Astrocyte (in vitro differentiated cells and primary cell): ENCODE results near the gene ADNP2. TPM values are rescaled to one million over a fixed set of nuclear protein-coding genes. Genes with fewer than 3 reads are reported as not detected.
A peak's percentile ranks its signal among the peaks of the same experiment; 100 is the strongest.

Source experiments
- DNase-seq: peaks from one replicate; pipeline ENCODE4 v3.0.0-alpha.2; 2010; ENCODE audit warnings: low read depth
- FAIRE-seq: peaks from 2 replicates; lab custom pipeline; 2011; peaks lifted over from hg19 to GRCh38; lab: Jason Lieb, UNC
- H2AFZ ChIP-seq: 2 replicates; pipeline ENCODE4 v1.6.0; 2012; ENCODE audit warnings: low read depth, low read length, inconsistent platforms
- H3K27ac ChIP-seq: 2 replicates; pipeline ENCODE4 v1.5.1; 2011; ENCODE audit warnings: low read depth, low read length, inconsistent platforms
- H3K27me3 ChIP-seq: 2 replicates; pipeline ENCODE4 v1.6.0; 2011; ENCODE audit warnings: low read length, inconsistent platforms; ENCODE audit not compliant: insufficient read depth
- H3K36me3 ChIP-seq: 2 replicates; pipeline ENCODE4 v1.5.1; 2011; ENCODE audit warnings: low read length, inconsistent platforms; ENCODE audit not compliant: insufficient read depth
- H3K4me1 ChIP-seq: 2 replicates; pipeline ENCODE4 v1.5.1; 2011; ENCODE audit warnings: low read length, inconsistent platforms; ENCODE audit not compliant: insufficient read depth
- H3K4me2 ChIP-seq: 2 replicates; pipeline ENCODE4 v1.6.0; 2012; ENCODE audit warnings: low read length, inconsistent platforms
- H3K4me3 ChIP-seq: 2 replicates; pipeline ENCODE4 v1.5.1; 2011; ENCODE audit warnings: low read depth, mild to moderate bottlenecking, low read length, inconsistent platforms; ENCODE audit not compliant: insufficient read depth
- H3K79me2 ChIP-seq: 2 replicates; pipeline ENCODE4 v1.6.0; 2012; ENCODE audit warnings: mild to moderate bottlenecking, low read length, inconsistent platforms; ENCODE audit not compliant: insufficient read depth
- H3K9ac ChIP-seq: 2 replicates; pipeline ENCODE4 v1.6.0; 2012; ENCODE audit warnings: mild to moderate bottlenecking, low read length, inconsistent platforms
- H3K9me3 ChIP-seq: 2 replicates; pipeline ENCODE4 v1.5.1; 2012; ENCODE audit warnings: low read depth, mild to moderate bottlenecking, low read length, inconsistent platforms; ENCODE audit not compliant: insufficient read depth
- H4K20me1 ChIP-seq: 2 replicates; pipeline ENCODE4 v1.6.0; 2012; ENCODE audit warnings: low read length, inconsistent platforms; ENCODE audit not compliant: insufficient read depth
- H3K27ac Mint-ChIP-seq: one replicate; pipeline ENCODE4 v1.8.0; 2021; ENCODE audit warnings: mild to moderate bottlenecking, mixed read lengths; ENCODE audit not compliant: unreplicated experiment
- H3K27me3 Mint-ChIP-seq: one replicate; pipeline ENCODE4 v1.8.0; 2021; ENCODE audit warnings: low read depth, mixed read lengths; ENCODE audit not compliant: unreplicated experiment
- H3K36me3 Mint-ChIP-seq: one replicate; pipeline ENCODE4 v1.8.0; 2021; ENCODE audit warnings: low read depth, mixed read lengths; ENCODE audit not compliant: unreplicated experiment
- H3K4me1 Mint-ChIP-seq: one replicate; pipeline ENCODE4 v1.8.0; 2021; ENCODE audit warnings: low read depth, mixed read lengths; ENCODE audit not compliant: unreplicated experiment
- H3K4me3 Mint-ChIP-seq: one replicate; pipeline ENCODE4 v1.8.0; 2021; ENCODE audit warnings: mild to moderate bottlenecking, moderate library complexity, mixed read lengths; ENCODE audit not compliant: unreplicated experiment
- H3K9me3 Mint-ChIP-seq: one replicate; pipeline ENCODE4 v1.8.0; 2021; ENCODE audit warnings: mild to moderate bottlenecking, mixed read lengths; ENCODE audit not compliant: unreplicated experiment
- EZH2 ChIP-seq: IDR thresholded peaks from 2 replicates; pipeline ENCODE4 v1.6.1; 2012; ENCODE audit warnings: mild to moderate bottlenecking, low read length, inconsistent platforms; ENCODE audit not compliant: insufficient read depth
- total RNA-seq: library from RNA; stranded (reverse); gene quantifications from 2 replicates; pipeline ENCODE4 v1.2.1, GENCODE V29; 2021
- TF ChIP-seq, protein P1 (sequence below): IDR thresholded peaks from 2 replicates; pipeline ENCODE4 v1.5.1; 2011; ENCODE audit warnings: low read depth, mild to moderate bottlenecking, inconsistent platforms, low read length, moderate library complexity; ENCODE audit not compliant: insufficient read depth

Gene ADNP2
- total RNA-seq, 1 donor from 2014 or later, result 20.5 TPM

DNA sequence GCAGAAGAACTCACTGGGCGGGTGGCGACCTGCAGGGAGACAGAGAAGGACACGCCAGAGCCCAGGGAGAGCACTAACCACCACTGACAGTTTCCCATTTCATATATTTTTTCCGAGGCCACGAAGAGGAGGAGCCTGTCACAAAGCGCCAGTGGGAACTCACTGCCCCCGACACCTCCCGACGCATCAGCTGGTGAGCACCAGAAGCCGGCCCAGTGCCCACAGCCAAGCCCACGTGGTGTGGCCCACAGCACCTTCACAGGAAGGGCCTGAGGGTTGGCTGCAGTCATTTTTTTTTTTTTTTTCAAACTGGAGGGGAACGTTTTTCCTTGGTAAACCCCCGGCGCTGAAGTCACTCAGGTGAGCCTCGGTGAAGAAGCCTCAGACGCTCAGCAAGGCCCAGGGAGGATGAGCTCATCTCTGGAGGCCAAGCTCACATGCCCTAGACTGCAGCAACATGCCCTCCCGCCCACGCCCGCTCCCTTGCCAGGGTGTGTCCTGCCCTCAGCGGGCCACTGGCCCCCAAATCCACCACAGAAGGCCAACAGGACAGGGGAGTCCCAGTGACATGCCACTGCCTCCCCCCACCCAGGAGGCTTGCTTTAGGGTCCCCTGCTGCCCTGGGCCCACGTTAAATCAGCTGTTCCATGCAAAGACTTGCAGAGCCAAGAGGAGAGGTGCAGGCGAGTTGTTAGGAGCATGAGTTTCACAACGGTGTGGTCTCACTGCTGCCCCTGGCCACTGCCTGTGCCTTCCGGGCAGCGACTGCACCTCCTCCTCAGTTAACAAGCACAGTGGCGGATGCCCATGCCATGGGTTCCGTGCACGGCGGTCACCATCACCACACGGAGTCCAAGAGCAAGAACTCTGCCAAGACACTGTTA, 70.1 kb downstream of the ADNP2 start:
- no peaks in the 10 kb centered on the region for H3K36me3 ChIP-seq
- no peak overlapping the region for H3K4me3 Mint-ChIP-seq
- H3K9me3 Mint-ChIP-seq, result no peaks in the 10 kb centered on the region
- FAIRE-seq (no peak), DNase-seq (no peak)
- H3K27me3 ChIP-seq, result no peaks in the 10 kb centered on the region
- H3K4me1 Mint-ChIP-seq, result peaks cover 10% of the 10 kb centered on the region
- peaks cover 20% of the 10 kb centered on the region for H4K20me1 ChIP-seq
- TF ChIP-seq, protein P1, sequence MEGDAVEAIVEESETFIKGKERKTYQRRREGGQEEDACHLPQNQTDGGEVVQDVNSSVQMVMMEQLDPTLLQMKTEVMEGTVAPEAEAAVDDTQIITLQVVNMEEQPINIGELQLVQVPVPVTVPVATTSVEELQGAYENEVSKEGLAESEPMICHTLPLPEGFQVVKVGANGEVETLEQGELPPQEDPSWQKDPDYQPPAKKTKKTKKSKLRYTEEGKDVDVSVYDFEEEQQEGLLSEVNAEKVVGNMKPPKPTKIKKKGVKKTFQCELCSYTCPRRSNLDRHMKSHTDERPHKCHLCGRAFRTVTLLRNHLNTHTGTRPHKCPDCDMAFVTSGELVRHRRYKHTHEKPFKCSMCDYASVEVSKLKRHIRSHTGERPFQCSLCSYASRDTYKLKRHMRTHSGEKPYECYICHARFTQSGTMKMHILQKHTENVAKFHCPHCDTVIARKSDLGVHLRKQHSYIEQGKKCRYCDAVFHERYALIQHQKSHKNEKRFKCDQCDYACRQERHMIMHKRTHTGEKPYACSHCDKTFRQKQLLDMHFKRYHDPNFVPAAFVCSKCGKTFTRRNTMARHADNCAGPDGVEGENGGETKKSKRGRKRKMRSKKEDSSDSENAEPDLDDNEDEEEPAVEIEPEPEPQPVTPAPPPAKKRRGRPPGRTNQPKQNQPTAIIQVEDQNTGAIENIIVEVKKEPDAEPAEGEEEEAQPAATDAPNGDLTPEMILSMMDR, result no peak
- TF ChIP-seq EZH2, result no peak
- H3K79me2 ChIP-seq, result no peaks in the 10 kb centered on the region
- H3K27me3 Mint-ChIP-seq, result no peaks in the 10 kb centered on the region
- no peaks in the 10 kb centered on the region for H3K4me1 ChIP-seq
- H2AFZ ChIP-seq, result no peak overlapping the region
- H3K36me3 Mint-ChIP-seq, result peaks cover 7% of the 10 kb centered on the region
- no peak overlapping the region for H3K9ac ChIP-seq
- no peak overlapping the region for H3K4me2 ChIP-seq
- no peak overlapping the region for H3K4me3 ChIP-seq
- peak overlapping the region; percentile 77 for H3K27ac Mint-ChIP-seq
- no peak overlapping the region for H3K27ac ChIP-seq
- H3K9me3 ChIP-seq, result no peaks in the 10 kb centered on the region

DNA sequence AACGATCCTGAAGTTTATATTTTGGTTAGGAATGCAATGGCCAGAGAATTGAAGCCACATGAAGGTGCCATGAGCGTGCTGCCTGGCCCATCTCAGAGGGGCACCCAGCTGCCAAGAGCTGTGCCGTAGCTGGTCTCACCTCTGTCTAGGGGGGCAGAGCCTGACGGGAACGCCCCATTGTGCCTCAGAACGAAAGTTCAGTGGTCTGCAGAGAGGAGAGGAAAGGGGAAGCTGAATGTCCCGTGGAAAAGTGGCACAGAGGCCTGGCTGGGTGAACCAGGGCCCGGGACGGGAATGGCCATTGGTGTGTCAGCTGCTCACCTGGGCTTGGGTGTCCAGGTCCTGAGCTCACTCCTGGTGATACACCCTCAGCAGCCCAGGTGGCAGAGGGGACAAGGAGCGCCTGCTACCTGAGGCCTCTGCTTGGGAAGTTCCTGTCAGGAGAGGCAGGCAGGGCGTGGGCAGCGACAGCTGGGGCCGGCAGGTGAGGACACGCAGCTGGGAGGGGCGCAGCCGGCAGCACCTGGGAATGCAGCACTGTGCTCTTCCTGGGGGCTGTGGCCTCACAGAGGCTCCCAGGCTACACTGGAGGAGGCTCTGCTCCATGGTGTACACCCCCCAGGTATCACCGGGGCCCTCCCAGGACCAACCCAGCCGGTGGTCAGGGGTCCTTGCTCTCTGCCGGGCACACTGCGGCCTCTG, 70.9 kb downstream of the ADNP2 start:
- Mint-ChIP-seq H3K4me1 (peaks cover 10% of the 10 kb centered on the region), H3K36me3 (peaks cover 7% of the 10 kb centered on the region), H3K9me3 (no peaks in the 10 kb centered on the region), H3K4me3 (no peak overlapping the region), H3K27me3 (no peaks in the 10 kb centered on the region), H3K27ac (peak overlapping the region; percentile 77)
- H3K27me3 ChIP-seq, result no peaks in the 10 kb centered on the region
- DNase-seq (no peak), FAIRE-seq (no peak)
- H3K36me3 ChIP-seq, result no peaks in the 10 kb centered on the region
- no peaks in the 10 kb centered on the region for H3K79me2 ChIP-seq
- H2AFZ ChIP-seq, result no peak overlapping the region
- H3K4me1 ChIP-seq, result no peaks in the 10 kb centered on the region
- H3K4me3 ChIP-seq, result no peak overlapping the region
- H4K20me1 ChIP-seq, result peaks cover 20% of the 10 kb centered on the region
- no peak for TF ChIP-seq EZH2
- TF ChIP-seq, protein P1, result no peak
- H3K9ac ChIP-seq, result no peak overlapping the region
- H3K4me2 ChIP-seq, result no peak overlapping the region
- H3K27ac ChIP-seq, result no peak overlapping the region
- no peaks in the 10 kb centered on the region for H3K9me3 ChIP-seq
